Measurements from ENCODE around the gene REEP1. TPM values are rescaled to one million over a fixed set of nuclear protein-coding genes. Genes with fewer than 3 reads are reported as not detected.

Gene REEP1
- total RNA-seq, 1 experiment from 2014 or later: 5.9 TPM

DNA sequence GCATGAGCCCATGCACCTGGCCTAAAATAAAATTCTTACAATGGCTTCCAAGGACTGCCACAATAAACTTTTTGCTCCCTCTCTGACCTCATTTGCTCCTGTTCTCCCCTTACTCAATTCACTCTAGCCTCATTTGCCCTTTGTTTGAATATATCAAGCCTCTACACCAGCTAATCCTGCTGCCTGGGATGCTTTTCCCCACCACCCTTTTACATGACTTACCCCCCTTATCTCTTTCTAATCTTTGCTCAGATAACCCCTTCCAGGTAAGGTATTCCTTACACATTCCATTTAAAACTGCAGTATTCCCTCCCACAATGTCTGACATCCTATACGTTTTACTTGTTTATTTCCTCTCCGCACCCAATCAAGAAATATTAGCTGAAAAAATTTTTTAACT is 164.8 kb downstream of the REEP1 start:
- POLR2A ChIA-PET: no interaction called here

More for the DNA sequence above, 164.8 kb downstream of the REEP1 start:
- Histone ChIP-seq H2AFZ (ENCODE audit: low read depth, low read length, poor library complexity, severe bottlenecking) (no peak overlapping the region), H3K27me3 (ENCODE audit: insufficient read depth, low read length) (no peaks in the 10 kb centered on the region), H3K9ac (ENCODE audit: low read length) (no peak overlapping the region), H3K4me3 (replicated peaks in 1 of 2; ENCODE audit: low read depth in 1 of 2, low read length in 2 of 2) (no peak overlapping the region), H3K9me2 (ENCODE audit: insufficient read depth) (no peaks in the 10 kb centered on the region), H3K4me1 (ENCODE audit: control insufficient read depth in 1 of 2, insufficient read depth in 2 of 2, low read length in 2 of 2) (peaks cover 0 to 3% of the 10 kb centered on the region in 2 experiments; a peak in 1 of 4 replicates), H3K36me3 (ENCODE audit: control insufficient read depth in 1 of 2, insufficient read depth in 2 of 2, low read length in 2 of 2) (peaks cover 36 to 37% of the 10 kb centered on the region in 2 experiments; a peak in 3 of 4 replicates), H3K4me2 (ENCODE audit: low read length) (no peak overlapping the region), H3K27ac (ENCODE audit: low read depth, low read length) (no peak overlapping the region), H3K79me2 (ENCODE audit: insufficient read depth, low read length) (peaks cover 59% of the 10 kb centered on the region), H4K20me1 (ENCODE audit: insufficient read depth) (peaks cover 8% of the 10 kb centered on the region; the same call in 1 of the 2 replicates), H3K9me3 (ENCODE audit: control insufficient read depth in 1 of 2, insufficient read depth in 1 of 2, low read depth in 1 of 2, low read length in 2 of 2) (no peaks in the 10 kb centered on the region)
- RAD21 ChIA-PET (ENCODE audit: low non-redundant PET in 1 of 2, low total read pairs in 2 of 2, uncharacterized antibody in 2 of 2, unreplicated experiment in 2 of 2): no interaction called here
- no peak for TF ChIP-seq YY1 (IDR thresholded peaks at IDR 0.05; ENCODE audit: extremely low read depth, insufficient replicate concordance, low read depth, low read length)
- no peak for TF ChIP-seq ZNF274 (IDR thresholded peaks at IDR 0.05; ENCODE audit: low read depth, low read length)
- TF ChIP-seq, protein P1, sequence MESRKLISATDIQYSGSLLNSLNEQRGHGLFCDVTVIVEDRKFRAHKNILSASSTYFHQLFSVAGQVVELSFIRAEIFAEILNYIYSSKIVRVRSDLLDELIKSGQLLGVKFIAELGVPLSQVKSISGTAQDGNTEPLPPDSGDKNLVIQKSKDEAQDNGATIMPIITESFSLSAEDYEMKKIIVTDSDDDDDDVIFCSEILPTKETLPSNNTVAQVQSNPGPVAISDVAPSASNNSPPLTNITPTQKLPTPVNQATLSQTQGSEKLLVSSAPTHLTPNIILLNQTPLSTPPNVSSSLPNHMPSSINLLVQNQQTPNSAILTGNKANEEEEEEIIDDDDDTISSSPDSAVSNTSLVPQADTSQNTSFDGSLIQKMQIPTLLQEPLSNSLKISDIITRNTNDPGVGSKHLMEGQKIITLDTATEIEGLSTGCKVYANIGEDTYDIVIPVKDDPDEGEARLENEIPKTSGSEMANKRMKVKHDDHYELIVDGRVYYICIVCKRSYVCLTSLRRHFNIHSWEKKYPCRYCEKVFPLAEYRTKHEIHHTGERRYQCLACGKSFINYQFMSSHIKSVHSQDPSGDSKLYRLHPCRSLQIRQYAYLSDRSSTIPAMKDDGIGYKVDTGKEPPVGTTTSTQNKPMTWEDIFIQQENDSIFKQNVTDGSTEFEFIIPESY (IDR thresholded peaks at IDR 0.05; ENCODE audit: extremely low read depth, insufficient replicate concordance, low read length): no peak
- TF ChIP-seq, protein P2, sequence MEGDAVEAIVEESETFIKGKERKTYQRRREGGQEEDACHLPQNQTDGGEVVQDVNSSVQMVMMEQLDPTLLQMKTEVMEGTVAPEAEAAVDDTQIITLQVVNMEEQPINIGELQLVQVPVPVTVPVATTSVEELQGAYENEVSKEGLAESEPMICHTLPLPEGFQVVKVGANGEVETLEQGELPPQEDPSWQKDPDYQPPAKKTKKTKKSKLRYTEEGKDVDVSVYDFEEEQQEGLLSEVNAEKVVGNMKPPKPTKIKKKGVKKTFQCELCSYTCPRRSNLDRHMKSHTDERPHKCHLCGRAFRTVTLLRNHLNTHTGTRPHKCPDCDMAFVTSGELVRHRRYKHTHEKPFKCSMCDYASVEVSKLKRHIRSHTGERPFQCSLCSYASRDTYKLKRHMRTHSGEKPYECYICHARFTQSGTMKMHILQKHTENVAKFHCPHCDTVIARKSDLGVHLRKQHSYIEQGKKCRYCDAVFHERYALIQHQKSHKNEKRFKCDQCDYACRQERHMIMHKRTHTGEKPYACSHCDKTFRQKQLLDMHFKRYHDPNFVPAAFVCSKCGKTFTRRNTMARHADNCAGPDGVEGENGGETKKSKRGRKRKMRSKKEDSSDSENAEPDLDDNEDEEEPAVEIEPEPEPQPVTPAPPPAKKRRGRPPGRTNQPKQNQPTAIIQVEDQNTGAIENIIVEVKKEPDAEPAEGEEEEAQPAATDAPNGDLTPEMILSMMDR (IDR thresholded peaks at IDR 0.05 in 2 of 3, conservative IDR thresholded peaks at IDR 0.05 in 1 of 3; ENCODE audit: borderline replicate concordance in 1 of 3, insufficient read depth in 1 of 3, low read depth in 2 of 3, low read length in 2 of 3): no peak
- no peak for TF ChIP-seq EZH2 (IDR thresholded peaks at IDR 0.05)
- no peak for TF ChIP-seq EZH2phosphoT487 (IDR thresholded peaks at IDR 0.05; ENCODE audit: borderline replicate concordance)
- TF ChIP-seq ELF1 (IDR thresholded peaks at IDR 0.05; ENCODE audit: borderline replicate concordance, low read depth): no peak
- no peak for TF ChIP-seq FOSL1 (IDR thresholded peaks at IDR 0.05; ENCODE audit: low read depth)
- TF ChIP-seq ZFX (IDR thresholded peaks at IDR 0.05): no peak
- no peak for TF ChIP-seq JUND (IDR thresholded peaks at IDR 0.05)
- TF ChIP-seq SRF (IDR thresholded peaks at IDR 0.05; ENCODE audit: low read depth): no peak
- TF ChIP-seq, protein P3, sequence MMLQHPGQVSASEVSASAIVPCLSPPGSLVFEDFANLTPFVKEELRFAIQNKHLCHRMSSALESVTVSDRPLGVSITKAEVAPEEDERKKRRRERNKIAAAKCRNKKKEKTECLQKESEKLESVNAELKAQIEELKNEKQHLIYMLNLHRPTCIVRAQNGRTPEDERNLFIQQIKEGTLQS (IDR thresholded peaks at IDR 0.05): no peak
- TF ChIP-seq SP1 (IDR thresholded peaks at IDR 0.05; ENCODE audit: low read depth): no peak
- TF ChIP-seq CEBPB (IDR thresholded peaks at IDR 0.05; ENCODE audit: low read depth): no peak
- no peak for TF ChIP-seq EGR1 (IDR thresholded peaks at IDR 0.05; ENCODE audit: low read depth)
- no peak for TF ChIP-seq CBX3 (IDR thresholded peaks at IDR 0.05; ENCODE audit: low read depth)
- TF ChIP-seq, protein P4, sequence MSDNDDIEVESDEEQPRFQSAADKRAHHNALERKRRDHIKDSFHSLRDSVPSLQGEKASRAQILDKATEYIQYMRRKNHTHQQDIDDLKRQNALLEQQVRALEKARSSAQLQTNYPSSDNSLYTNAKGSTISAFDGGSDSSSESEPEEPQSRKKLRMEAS (IDR thresholded peaks at IDR 0.05): no peak
- TF ChIP-seq RAD21 (IDR thresholded peaks at IDR 0.05; ENCODE audit: low read depth): no peak
- TF ChIP-seq, protein P5, sequence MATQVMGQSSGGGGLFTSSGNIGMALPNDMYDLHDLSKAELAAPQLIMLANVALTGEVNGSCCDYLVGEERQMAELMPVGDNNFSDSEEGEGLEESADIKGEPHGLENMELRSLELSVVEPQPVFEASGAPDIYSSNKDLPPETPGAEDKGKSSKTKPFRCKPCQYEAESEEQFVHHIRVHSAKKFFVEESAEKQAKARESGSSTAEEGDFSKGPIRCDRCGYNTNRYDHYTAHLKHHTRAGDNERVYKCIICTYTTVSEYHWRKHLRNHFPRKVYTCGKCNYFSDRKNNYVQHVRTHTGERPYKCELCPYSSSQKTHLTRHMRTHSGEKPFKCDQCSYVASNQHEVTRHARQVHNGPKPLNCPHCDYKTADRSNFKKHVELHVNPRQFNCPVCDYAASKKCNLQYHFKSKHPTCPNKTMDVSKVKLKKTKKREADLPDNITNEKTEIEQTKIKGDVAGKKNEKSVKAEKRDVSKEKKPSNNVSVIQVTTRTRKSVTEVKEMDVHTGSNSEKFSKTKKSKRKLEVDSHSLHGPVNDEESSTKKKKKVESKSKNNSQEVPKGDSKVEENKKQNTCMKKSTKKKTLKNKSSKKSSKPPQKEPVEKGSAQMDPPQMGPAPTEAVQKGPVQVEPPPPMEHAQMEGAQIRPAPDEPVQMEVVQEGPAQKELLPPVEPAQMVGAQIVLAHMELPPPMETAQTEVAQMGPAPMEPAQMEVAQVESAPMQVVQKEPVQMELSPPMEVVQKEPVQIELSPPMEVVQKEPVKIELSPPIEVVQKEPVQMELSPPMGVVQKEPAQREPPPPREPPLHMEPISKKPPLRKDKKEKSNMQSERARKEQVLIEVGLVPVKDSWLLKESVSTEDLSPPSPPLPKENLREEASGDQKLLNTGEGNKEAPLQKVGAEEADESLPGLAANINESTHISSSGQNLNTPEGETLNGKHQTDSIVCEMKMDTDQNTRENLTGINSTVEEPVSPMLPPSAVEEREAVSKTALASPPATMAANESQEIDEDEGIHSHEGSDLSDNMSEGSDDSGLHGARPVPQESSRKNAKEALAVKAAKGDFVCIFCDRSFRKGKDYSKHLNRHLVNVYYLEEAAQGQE (IDR thresholded peaks at IDR 0.05; ENCODE audit: low read depth): no peak
- intact Hi-C loops (cut with micrococcal nuclease): no loop called here
- DNase-seq (ENCODE audit: low read depth, low spot score) (no peak), ATAC-seq (no peak)
- no TSS peak for BruUV-seq (replicated peaks)
- CTCF ChIA-PET: no interaction called here

Measured in HCT116 (cell line).